UCSD-AML1 (cell line): ENCODE results near the gene EYA3.
A peak's percentile ranks its signal among the peaks of the same experiment; 100 is the strongest.

Experiments
- DNase-seq: peaks from one replicate; lab custom pipeline; 2025; ENCODE audit not compliant: unreplicated experiment; lab: John Stamatoyannopoulos, UW

The EYA3 gene

GRCh38 chr1:27971674-27972073, 116.7 kb downstream of the EYA3 start:
- no peak for DNase-seq

GRCh38 chr1:27970401-27970800, 118.0 kb downstream of the EYA3 start:
- DNase-seq = no peak

- no peak for DNase-seq
Measured at GRCh38 chr1:27968692-27969091, 119.7 kb downstream of the EYA3 start.

- DNase-seq = no peak
Measured at GRCh38 chr1:27967884-27968466, 120.4 kb downstream of the EYA3 start.

GRCh38 chr1:27967106-27967883, 121.1 kb downstream of the EYA3 start:
- DNase-seq = no peak

- DNase-seq = no peak
Measured at GRCh38 chr1:27966402-27967105, 121.9 kb downstream of the EYA3 start.

GRCh38 chr1:27963393-27963792, 125.0 kb downstream of the EYA3 start:
- DNase-seq = no peak

- no peak for DNase-seq
Measured at GRCh38 chr1:27961646-27962221, 126.7 kb downstream of the EYA3 start.

GRCh38 chr1:27960762-27961645, 127.4 kb downstream of the EYA3 start:
- DNase-seq = no peak

- DNase-seq = peak; percentile 87
Measured at GRCh38 chr1:27959792-27960603, 128.4 kb downstream of the EYA3 start, which contains the start of gene XKR8. Gene XKR8, plus strand, starts transcription at chr1:27959973. Its CDS starts 97 bp downstream, at chr1:27960070.

- no peak for DNase-seq
Measured at GRCh38 chr1:27958513-27958912, 129.9 kb downstream of the EYA3 start.

- DNase-seq = no peak
Measured at GRCh38 chr1:27957655-27958054, 130.8 kb downstream of the EYA3 start.

- no peak for DNase-seq
Measured at GRCh38 chr1:27956761-27957160, 131.6 kb downstream of the EYA3 start.

GRCh38 chr1:27955076-27955475, 133.3 kb downstream of the EYA3 start:
- DNase-seq = no peak

- no peak for DNase-seq
Measured at GRCh38 chr1:27954186-27954585, 134.2 kb downstream of the EYA3 start.

GRCh38 chr1:27952147-27952546, 136.3 kb downstream of the EYA3 start:
- DNase-seq = no peak

GRCh38 chr1:27951396-27951795, 137.0 kb downstream of the EYA3 start:
- no peak for DNase-seq

GRCh38 chr1:27949027-27949426, 139.4 kb downstream of the EYA3 start:
- DNase-seq = no peak

- DNase-seq = no peak
Measured at GRCh38 chr1:27945020-27945419, 143.4 kb downstream of the EYA3 start.
